Activated CD4-positive, alpha-beta T cell treated with anti-CD3 and anti-CD28 coated beads for 1 hour (primary cell): ENCODE results near the gene C16orf86.
A peak's percentile ranks its signal among the peaks of the same experiment; 100 is the strongest.

ENCODE experiments used
- DNase-seq: peaks from one replicate; pipeline ENCODE4 v3.0.0-alpha.2; 2020

The C16orf86 gene

DNA sequence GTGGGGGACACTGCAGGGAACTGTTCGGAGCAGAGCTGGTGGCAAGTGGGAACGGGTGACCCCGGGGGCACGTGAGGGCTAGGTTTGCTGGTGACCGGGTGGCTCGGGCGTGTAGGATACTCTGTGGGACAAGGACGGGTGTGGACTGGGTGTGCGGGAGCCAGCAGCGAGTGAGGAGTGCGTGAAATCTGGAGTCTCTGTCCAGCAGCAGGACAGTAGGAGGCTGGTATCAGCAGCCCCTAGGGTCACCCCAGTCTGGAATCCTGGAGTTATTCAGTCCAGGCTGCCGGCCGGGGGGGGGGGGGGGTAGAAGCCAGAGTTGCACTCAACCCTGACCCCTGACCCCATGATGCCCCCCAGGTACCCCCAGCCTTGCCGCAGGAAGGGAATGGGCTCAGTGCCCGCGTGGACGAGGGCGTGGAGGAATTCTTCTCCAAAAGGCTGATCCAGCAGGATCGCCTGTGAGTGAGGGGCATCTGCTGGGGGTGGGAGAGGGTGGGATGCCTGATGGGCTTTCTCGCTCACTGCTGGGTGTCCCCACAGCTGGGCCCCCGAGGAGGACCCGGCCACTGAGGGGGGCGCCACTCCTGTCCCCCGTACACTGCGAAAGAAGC, 12.7 kb upstream of the C16orf86 start:
- no peak for DNase-seq

DNA sequence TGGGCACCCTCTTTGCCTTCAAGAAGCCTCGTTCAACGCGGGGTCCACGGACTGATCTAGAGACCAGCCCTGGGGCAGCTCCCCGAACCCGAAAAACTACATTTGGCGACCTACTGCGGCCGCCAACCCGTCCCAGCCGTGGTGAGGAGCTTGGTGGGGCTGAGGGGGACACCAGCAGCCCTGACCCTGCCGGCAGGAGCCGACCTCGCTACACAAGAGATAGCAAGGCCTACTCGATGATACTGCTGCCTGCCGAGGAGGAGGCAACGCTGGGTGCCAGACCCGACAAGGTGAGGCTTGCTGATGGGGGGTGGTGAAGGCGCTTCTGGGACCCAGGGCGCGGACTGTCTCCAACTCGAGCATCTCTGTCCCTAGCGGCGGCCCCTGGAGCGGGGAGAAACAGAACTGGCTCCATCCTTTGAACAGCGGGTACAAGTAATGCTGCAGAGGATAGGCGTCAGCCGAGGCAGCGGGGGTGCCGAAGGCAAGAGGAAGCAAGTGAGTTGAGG, 12.2 kb upstream of the C16orf86 start:
- DNase-seq: no peak

DNA sequence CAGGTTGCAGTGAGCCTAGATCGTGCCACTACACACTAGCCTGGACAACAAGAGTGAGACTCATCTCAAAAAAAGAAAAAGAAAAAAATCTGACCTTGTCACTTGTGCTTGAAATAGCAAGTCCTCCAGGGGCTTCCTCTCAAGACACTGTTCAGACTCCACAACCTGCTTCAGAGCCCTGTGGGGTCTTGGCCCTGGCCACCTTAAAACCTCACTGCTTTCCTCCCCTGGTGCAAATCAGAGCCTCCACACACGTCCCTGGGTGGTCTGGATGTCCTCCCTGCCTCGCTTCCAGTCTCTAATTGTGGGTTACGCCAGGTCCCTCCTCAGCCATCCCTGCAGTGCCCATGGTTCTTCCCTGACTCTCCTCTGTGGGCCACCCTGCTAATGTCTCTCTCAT, 11.3 kb upstream of the C16orf86 start:
- no peak for DNase-seq

DNA sequence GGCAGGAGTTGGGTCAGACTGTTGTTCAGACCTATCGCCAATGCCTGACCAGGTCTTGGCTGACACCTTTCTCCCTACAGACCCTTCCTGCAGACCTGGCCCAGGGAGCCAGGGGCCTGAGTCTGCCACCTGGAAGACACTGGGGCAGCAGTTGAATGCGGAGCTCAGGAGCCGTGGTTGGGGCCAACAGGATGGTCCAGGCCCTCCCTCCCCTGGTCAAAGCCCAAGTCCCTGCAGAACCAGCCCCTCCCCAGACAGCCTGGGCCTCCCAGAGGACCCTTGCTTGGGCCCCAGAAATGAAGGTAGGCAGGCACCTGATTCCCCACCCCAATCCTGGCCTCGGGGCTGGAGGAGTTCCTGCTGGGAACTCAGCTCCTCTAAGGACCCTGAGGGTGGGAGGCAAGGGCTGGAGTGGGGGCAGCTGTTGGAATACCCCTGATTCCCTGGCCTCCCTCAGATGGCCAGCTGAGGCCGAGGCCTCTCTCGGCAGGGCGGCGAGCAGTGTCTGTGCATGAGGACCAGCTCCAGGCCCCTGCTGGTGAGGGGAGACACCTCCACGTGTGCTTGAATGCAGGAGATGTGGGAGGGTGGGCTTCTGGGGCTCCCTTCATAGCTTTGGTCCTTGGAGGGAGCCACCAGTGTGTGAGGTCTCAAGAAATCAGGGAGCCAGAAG, 10.1 kb upstream of the C16orf86 start:
- DNase-seq: no peak

DNA sequence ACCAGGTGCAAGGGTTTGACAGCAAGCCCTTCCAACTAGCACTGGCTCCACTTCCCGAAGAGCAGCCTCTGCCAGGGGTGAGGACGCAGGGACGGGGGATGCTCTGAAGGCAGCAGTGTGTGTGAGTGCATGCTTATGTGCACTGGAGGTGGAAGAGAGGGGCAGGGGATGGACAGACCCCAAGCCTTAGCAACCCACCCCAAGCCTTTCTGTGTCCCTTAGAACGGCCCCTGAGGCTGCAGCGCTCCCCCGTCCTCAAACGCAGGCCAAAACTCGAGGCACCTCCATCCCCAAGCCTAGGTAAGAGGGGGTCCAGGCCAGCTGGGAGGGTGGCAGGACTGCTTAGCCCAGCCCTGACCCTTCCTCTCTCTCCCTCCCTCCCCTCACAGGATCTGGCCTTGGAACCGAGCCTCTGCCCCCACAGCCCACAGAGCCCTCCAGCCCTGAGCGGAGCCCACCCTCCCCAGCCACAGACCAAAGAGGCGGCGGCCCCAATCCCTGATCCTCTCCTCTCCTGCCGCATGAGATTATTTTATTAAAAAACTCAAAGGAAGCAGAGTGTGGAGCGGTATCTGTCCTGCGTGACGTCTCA, 9.5 kb upstream of the C16orf86 start:
- no peak for DNase-seq

DNA sequence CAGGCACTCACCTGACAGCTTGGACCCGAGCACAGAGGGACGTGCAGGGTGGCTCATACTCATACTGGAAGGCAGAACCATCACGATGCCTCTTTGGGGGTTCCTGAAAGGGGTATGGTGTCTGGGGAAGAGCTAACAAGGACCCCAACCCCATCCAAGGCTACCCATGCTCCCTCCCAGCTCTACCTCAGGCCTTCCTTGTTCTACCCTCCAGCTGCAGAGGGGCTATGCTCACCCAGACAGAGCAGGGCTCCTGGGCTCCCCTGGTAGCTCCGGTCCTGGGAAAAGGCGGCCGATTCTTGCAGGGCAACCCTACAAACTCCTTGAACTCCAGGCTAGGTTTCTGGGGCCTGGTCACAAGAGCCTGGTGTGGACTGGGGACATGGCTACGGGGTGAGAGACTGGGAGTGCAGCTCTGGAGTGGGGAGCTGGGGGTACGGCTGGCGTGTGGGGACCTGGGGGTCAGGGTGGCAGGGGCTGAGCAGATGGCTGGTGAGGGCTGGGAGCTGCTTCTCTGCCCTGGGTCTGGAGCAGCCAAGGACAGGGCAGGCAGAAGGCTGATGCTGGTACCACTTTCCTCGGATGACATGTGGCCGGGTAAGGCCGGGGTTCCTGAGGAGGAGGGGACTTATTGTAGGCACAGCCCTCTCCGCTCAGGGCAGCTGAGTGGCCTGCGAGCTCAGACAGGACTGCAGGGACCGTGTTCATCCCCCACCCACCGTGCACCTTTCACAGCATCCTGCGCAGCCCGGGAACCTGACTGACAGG, 8.7 kb upstream of the C16orf86 start:
- DNase-seq: no peak

DNA sequence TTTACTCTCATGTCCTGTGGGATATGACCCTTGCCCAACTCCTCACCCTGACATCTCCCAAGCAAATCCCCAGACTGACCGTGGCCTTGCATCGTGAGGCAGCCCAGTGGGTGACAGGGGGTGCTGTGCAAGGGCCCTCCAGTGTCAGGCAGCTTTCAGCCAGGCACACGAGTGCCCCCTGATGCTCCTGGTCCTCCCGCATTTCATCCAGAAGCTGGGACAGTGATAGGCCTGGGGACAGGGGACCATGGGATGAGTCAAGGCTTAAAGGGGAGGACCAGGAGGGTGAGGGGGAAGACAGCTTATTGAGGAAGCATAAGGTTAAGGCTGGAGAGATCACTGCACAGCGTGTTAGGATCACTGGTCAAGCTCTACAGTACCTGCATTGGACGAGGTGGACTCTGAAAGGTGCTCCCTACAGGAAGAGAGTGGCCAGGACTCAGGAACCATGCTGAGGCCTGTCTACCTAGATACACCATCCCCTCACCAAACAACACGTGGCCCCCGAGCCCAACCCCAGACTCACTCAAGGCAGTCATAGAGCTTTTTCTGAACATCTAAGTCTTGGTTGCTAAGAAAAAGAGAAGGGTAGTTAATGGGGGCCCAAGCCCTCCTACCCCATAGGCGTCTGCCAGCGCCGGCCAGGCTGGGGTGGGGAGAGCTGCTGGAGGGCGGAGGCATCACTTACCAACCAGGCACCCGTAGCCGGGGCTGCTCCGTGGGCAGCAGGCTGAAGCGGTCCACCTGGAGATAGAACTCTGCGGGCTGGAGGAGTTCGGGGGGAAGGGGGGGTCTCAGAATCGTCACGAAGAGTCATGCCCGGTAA, 7.6 kb upstream of the C16orf86 start:
- DNase-seq: no peak

DNA sequence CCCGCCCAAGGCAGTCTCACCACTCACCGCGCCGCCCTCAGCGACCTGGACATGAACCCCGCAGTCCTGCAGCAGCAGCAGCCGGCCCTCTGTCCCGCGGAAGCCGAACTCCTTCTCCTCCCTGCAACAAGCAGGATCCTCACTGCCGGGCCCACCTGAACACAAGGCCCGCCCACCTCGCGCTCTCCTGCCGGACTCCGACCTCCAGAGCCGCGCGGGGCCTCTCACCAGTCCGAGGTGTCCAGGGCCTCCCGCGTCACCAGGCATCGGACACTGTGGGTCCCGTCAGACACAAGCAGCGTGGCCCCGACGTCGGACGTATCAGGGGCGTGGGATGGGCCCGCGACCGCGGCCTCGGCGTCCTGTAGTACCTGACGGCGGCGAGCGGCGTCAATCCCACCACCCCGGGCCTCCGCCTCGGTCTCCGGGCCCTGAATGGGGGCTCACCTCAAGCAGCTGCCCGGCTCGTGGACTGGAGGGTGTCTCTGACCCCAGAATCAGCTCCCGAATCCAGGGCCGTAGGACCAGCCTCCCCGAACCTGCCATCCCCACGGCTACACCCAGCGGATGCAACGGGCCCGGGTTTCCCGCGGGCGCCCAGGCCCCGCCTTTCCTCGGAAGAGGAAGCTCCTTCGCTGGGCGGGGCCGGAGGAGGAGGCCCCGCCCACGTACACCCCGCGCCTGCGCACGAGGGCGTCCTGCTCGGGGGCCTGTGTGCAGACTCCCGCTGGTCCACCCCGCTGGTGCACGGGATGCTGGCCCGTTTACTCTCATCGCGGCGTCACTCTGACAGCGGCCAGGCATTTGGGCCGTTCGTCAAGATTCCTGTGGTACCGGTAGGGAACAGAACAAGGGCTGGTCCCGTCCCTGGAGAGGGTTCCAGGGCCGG, 6.7 kb upstream of the C16orf86 start, which contains the start of gene ACD:
Gene ACD (minus strand): TSS at position 586 of the 889 bp plus-strand sequence. CDS start 40 bp downstream, at position 546.
- peak; percentile 87 for DNase-seq

DNA sequence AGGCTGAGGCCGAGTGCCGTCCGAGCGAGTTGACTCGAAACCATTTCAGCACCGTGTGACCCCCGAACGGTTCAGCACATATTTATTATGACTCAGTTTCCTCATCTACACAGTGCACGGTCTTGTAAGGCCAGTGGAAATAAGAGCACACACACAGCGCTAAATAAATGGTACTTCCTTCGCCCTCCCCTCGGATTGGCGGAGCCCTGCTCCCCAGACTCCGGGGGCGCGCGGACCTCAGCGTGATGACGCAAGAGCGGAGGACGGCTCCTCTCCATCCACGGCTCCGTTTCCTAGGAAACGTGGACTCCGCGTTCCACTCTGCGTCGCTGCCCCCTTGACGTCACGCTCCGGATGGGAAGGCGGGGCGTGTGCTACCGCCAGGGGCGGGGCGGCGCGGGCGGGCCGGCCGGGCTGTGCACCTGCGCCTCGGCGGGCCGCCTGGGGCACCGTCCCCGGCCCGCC, 6.0 kb upstream of the C16orf86 start, which contains the start of gene PARD6A:
Gene PARD6A (plus strand): TSS at position 397 of the 465 bp plus-strand sequence. CDS start 79 bp downstream, outside the sequence.
- peak; percentile 90 for DNase-seq

DNA sequence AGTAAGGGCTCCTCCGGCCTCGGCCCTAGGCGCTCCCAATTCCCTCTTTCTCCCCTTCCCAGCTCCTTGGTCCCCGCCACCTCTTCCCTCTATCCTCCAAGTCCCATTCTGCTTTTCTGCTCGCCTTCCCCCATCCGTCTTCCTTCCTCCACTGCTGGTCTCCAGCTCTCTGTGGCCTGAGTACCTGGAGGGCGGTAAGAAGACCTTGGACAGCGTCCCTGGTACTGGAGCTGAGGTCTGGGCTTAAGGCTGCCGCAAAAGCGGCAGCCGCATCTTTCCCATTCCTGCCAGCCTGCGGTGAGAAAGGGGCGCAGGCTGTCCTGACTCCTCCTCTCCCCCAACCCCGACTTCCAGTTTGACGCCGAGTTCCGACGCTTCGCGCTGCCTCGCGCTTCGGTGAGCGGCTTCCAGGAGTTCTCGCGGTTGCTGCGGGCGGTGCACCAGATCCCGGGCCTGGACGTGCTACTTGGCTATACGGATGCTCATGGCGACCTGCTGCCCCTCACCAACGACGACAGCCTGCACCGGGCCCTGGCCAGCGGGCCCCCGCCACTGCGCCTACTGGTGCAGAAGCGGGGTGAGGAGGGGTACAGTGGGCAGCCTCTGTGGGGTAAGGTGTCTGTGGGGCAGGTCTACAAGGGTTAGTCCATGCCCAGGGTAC, 5.4 kb upstream of the C16orf86 start:
- no peak for DNase-seq

DNA sequence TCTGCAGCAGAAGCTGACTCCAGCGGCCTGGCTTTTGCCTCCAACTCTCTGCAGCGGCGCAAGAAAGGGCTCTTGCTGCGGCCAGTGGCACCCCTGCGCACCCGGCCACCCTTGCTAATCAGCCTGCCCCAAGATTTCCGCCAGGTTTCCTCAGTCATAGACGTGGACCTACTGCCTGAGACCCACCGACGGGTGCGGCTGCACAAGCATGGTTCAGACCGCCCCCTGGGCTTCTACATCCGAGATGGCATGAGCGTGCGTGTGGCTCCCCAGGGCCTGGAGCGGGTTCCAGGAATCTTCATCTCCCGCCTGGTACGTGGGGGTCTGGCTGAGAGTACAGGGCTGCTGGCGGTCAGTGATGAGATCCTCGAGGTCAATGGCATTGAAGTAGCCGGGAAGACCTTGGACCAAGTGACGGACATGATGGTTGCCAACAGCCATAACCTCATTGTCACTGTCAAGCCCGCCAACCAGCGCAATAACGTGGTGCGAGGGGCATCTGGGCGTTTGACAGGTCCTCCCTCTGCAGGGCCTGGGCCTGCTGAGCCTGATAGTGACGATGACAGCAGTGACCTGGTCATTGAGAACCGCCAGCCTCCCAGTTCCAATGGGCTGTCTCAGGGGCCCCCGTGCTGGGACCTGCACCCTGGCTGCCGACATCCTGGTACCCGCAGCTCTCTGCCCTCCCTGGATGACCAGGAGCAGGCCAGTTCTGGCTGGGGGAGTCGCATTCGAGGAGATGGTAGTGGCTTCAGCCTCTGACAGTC, 4.5 kb upstream of the C16orf86 start:
- no peak for DNase-seq

DNA sequence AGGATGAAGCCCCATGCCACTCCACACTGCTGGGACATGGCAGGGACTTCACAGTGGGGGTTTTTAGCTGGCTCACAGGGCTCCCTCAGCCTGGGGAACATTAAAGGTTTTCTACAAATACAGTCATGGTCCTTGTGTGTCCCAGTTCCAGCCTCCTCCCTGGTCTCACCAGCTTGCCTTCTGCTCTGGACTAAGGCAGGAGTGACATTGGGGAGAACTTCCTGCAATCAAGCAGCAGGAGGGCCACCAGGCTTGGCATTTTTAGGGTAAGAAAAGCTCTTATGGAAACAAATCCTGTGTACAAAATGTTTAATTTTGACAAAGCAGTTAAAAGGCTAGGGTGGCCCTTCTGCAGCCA, 4.0 kb upstream of the C16orf86 start:
- DNase-seq: no peak

DNA sequence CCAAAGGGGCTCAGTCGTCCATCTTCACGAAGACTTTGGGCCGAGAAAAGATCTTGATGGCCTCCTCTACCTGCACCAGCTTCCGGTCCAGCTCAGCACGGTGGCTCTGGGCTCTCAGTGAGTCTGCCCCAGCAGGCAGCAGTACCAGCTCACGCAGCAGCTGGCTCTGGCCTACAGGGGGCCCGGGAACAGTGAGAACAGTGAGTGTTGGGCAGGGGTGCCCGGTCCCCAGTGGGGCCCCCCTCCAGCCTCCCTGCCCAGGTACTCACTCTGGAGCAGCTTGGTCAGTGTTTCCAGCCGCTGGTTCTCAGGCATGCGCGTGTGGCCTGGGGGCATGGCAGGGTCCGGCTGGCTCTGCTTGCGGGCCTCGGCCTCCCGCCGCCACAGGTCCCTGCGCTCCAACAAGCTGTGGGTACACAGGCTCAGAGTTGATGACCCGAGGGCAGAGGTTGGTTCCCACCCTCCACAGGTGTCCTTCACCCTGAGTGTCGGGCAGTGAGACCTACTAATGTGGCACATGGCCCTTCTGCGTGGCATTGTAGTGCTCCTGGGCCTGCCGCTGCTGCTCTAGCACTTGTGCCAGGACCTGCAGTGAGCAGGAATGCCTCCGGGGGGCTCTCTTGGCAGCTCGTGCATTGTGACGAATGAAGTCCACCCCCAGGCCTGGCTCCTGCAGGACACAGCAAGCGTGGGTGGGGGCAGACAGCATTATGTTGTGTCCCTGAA, 3.3 kb upstream of the C16orf86 start:
- DNase-seq: no peak

DNA sequence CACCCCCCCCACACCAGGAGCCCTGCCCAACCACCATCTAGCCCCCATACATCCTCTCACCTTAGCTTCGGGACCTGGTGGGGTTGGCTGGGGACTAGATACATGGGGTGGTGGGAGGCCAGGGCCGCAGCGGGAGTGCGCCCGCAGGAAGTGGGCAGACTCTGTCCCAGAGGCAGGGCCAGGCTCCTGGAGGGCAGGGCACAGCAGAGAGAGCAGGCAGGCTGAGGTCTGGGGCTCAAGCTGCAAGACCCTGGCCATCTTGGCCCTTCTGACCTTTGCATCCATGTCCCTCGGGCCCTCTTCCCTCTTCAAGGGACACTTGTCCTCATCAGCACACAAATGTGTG, 2.8 kb upstream of the C16orf86 start:
- no peak for DNase-seq

DNA sequence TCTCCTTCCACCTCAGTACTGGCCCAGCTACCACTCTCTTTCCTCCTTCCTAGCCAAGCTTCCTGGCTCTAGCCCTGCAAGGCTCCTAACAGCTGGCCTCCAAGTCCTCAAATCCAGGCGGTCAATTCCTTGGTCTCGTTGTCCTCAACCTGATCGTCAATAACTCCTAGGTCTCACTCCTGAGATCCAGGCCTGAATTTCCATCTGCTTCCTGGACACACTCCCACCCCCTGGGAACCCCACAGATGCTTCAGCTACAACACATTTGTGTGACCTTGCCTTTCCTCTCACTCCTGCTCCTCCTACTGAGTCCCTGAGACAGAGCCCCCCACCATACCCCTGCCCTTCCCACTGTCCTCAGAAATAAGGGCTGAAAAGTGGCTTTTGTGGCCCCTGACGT, 2.4 kb upstream of the C16orf86 start:
- no peak for DNase-seq

DNA sequence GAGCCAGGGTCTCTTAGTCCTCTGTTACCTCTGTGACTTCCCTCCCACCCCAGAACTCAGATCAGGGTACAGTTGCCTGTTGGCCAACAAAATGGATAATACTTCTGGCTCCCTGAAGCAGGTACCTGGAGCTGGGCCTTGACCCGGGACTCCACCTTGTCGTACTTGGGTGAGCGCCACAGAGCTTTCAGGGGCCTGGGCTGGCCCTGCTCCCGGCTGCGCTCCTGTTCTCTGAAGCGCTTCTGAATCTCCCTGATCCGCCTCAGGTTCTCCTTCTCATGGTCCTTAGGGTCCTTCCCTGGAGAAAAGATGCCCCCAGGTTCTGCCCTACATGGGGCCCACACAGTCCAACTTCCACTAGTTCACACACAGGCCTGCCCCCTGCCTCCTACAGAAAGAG, 1.7 kb upstream of the C16orf86 start:
- no peak for DNase-seq

DNA sequence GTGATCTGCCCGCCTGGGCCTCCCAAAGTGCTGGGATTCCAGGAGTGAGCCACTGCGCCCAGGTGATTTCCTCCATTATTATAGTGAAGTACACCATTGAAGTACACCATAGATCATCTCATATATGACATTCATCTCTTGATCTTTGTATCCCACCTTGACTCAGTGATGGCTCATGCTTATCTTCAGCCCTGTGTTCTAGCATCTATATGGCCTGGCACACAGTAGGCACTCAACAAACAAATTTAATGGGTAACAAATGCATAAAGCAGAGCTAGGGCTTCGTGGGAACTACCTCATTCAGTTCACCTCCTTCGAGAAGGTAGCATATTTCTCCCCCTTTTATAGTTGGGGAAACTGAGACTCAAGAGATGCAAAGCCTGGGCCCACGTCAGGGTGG, 1.0 kb upstream of the C16orf86 start:
- no peak for DNase-seq

DNA sequence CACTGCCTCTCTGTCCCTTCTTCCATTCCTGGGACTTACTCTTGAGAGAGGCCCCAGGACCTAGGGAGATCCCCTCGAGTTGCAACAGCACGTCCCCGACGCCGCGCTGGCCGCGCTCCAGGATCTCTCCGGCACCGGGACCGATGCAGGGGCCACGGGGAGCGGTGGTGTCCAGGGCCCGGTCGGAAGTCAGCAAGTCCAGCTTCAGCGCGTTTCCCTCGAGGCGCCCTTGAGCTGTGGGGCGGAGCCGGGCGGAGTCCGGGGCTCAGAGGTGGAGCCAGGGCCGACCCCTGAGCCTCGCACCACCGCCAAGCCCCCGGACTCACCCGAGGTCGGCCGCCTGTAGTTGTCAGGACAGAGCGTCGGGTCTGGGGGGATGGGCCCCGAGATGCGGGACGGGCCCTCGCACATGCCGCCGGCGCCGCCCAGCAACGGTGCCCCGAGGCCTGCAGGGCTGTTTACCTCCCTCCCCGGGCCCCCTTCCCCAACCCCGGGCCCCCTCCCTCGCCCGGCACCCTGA, 522 bp upstream of the C16orf86 start:
- no peak for DNase-seq

DNA sequence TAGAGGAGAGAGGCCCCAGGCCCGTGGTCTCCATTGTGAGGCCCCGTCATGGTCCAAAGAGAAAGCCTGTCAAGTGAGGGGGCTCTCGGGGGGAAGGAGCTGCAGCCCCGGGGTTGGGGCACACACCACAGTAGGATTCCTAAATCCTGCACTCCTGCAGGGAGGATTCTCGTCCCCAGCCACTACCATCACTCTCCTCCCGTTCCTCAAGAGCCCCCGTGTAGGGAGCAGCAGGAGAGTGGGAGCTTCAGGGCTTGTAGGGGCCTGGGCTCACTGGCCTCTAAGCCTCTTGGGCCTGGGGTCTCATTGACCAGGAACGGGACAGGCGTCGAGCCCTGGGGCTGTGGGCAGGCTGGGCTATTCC, 821 bp downstream of the C16orf86 start:
- DNase-seq: no peak
